Fibroblast of skin of left quadriceps (primary cell): ENCODE results near the gene ANKRD36C.
"Not testable (repeated sequence)": the region's sequence is repeated elsewhere in the genome, so short reads cannot be mapped to it uniquely, and the experiment has no call there.

ENCODE experiments used
- DNase-seq, 2 experiments: peaks; one replicate each; pipeline ENCODE4 v3.0.0-alpha.2; 2013; ENCODE audit warnings: low read depth in 2 of 2

The ANKRD36C gene

DNA sequence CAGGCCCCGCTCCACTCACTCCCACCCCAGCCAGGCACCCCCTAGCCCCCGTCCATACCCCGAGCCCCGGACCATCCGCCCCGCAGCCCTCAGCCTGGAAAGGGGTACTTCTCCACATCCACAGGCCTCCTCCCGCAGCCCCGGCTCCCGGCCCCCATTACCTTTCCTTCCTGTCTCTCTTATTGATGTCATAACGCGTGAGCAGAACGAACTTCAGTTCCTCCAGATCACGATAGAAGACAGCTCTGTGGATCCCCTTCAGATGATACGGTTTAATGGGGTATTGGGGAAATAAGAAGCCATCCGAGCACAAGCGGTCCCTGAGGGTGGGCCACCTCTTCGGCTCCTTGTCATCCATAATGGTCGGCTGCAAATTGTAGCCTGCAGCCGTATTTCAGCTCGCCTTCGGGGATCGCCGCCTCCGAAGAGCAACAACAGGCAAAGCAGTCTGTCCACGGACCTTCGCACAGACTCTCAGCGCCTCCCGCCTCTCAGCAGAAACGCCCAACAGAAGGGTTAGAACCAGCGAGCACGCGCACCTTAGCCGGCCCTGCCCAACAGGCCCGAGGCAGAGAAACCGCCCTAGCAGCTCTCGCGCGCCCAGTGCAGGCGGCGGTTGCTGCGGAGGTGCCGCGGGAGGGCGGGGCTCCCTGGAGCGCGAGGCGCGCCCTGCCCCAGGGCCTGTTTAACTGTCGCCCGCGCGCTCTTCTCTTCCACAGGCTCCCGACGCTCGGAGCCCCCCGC, at the start of gene ANKRD36C:
ANKRD36C (minus strand) TSS at position 474 of the 744 bp plus-strand sequence; CDS start at position 358, 116 bp downstream.
- peak in 1 of 2 experiments; percentile 3 for DNase-seq

DNA sequence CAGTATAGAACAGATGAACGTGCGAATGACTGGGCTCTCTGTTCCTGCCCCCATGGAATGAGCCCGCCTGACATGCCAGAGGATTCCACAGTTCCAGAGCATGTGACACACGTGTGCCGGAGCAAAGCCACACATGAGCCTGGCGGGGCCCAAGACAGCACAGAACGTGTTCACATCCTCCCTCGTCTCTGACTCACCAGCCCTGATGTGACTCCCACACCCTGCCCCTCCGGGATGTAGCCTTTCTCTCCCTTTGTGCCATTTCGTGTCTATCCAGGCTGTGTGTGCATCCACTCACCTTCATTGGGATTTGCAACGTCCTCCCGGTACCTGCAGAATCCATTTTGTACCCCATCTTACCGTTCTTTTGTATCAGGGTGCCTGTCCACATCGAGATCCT, 43.9 kb upstream of the ANKRD36C start:
- DNase-seq: not testable (repeated sequence)

DNA sequence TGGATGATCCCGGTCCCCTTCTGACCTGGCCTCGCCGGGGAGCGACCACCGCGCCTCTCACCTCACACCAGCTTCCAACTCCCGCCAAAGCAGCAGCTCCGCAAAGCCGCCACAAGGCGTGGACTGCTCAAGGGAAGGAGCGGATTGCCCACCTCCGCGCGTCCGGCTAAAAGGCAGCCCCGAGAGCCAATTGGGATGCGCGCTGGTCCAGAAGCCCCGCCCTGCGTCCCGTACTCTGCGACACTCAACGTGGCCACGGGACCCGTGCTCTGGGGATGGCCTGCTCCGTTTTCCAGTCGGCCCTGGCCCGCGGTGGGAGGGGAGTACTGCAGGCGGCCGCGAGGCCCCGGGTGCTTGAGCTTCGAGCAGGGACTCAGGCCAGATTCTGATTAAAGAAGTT, 43.2 kb upstream of the ANKRD36C start, which contains the start of gene GPAT2:
GPAT2 (minus strand) TSS at position 125 of the 400 bp plus-strand sequence. CDS start 2,557 bp downstream, outside the sequence.
- not testable (repeated sequence) for DNase-seq

DNA sequence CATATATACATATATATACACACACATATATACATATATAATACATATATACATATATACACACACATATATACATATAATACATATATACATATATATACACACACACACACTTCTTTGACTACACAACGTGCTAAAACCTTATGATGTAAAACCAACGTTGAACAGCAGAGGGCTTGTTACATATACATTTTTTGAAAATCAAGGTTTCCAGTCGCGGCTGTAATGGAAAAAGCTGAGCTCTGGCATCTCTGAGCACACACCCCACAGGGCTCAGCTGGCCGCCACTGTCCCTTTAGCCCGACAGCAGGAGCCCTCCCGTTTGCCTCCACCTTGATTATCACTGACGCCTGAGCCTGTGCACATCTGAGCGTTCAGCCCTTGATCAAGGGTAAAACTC, 42.4 kb upstream of the ANKRD36C start:
- DNase-seq: not testable (repeated sequence)

DNA sequence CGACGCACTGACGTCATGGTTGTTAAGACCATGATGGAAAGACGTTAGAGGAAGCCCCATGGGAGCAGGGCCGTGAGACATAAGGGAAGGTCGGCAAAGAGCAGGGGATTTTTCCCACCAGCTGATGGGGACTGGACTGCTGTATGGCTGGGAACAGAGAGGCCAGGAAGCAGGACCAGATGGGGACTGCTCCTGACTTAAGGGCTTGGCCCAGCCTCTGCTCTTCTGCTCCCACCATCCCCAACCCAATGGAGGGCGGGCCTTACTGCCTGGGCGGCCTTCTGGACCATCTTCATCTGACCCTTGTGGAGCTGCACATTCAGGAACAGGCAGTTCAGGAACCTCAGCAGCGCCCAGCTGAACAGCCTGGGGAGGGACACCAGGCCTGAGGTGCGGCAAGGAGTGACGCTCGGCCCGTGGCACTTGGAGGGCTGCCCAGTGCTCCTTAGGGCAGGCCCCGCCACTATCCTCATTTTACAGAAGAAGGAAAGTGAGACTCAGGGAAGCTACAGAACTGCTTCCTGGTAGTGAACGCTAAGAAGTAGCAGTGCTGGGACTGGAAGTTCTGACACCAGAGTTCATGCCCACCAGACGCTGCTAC, 36.2 kb upstream of the ANKRD36C start:
- not testable (repeated sequence) for DNase-seq

DNA sequence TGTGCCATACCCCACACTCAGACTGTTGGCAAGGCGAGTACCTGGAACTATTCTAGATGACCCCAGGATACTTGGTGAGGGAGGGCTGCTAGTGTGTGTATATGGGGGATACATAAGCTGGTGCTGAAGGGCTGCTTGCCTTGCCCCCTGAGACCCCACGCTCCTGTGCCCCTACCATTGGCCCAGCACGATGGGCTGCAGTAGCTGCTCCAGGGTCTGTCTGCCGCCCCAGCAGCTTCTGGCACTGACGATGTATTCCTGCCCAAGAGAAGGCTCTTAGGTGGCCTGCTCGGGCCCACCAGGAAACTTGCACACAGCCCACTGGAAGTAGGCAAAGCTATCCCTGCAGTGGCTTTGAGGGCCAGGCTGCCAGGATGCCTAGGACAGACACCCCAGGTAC, 34.1 kb upstream of the ANKRD36C start:
- not testable (repeated sequence) for DNase-seq

DNA sequence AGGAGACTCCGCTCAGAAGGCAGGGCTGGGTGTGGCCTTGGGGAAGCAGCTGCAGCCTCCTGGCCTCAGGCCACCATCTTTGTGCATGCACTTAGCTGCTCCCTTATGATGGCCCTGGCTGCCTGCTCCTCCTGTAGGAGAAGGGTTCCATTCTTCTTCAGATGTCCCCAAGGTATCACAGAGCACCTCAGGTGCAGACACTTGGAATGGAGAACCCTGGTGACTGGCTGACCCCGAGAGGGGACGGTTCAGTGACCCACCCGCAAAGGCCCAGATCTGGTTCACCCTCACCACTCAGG, 33.5 kb upstream of the ANKRD36C start:
- no peak for DNase-seq

DNA sequence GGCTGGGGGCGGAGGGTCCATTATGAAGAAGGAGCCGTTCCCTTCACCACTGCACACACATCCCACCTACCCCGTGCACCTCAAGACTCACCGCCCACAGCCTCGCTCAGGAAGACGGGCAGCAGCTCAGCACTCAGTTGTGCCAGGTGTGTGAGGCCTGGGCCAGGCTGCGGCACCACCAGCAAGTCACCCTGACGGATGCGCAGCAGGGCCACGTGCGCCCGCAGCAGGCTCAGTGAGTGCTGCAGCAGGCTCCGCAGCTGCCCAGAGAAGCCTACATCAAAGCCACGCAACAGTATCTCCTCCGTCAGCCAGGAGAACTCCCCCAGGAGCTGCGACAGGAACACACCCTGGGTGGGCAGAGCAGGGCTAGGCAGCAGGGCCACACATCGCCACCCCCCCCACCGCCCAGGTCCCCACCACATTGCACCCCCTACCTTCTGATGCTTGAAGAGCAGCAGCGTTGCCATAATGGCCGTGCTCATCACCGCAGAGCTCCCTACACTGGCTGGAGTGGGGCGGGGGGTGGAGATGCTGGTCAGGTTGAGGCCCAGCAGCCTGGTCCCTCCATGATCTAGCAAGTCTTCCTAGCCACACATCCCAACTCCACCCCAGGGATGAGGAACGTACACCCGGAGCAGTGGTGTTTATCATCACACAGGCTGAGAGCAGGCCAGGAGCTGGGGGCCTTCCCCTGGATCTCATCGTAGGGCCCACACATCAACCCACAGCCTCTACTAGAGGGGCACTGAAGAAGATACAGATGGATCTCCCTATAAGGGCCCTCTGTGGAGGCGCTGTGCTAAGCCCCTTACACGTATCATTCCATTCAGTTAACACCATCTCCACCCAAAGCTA, 32.9 kb upstream of the ANKRD36C start:
- DNase-seq: no peak

DNA sequence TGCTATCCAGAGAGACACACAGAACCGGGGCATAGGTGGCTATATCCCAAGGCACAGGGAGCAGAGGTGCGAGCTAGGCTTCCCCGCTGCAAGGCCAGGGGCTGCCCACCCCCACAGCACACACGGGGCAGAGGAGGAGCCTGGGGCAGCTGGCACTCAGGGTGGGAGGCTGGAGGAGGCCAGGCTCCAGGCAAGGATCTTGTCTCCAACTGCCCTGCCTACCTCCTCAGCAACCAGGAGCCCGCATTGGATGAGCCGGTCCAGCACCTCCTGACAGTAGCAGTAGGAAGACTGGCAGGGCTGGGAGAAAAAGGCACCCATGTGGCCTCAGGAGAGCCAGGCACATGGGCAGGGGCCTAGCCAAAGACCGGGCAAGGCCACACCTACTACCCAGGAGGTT, 32.1 kb upstream of the ANKRD36C start:
- not testable (repeated sequence) for DNase-seq

DNA sequence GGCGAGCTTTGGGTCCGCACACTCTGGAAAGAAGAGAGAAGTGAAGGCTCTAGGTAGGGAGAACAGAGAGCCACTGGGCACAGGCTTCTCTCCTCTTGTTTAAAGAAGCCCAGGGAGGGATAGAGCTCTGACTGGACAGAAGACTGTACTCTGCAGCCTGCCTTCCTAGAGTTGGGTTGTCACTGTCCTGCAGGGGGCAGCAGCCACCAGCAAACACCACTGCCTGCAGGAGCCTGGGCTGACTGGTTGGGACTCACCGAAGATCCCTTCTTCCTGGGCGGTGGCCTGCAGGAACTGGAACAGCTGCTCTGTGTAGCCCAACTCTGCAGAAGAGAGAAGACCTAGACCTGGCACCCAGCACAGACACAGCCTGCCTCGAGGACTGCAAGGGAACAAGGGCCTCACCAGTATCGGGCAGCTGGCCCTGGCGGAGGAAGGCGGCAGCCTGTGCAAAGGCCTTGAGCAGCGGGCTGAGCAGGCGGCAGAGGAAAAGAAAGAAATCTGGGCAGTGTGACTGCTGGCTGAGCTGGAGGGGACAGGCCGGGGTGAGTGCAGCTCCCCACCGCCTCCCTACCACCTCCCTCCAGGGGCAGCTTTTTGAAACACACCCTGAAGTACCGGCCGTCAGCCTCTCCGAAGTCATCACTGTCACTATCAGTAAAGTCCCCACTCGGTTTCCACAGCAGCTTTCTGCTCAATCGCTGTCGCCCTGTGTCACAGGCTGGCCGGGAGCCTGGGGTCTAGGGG, 31.2 kb upstream of the ANKRD36C start:
- DNase-seq: peak; percentile 20 to 29

DNA sequence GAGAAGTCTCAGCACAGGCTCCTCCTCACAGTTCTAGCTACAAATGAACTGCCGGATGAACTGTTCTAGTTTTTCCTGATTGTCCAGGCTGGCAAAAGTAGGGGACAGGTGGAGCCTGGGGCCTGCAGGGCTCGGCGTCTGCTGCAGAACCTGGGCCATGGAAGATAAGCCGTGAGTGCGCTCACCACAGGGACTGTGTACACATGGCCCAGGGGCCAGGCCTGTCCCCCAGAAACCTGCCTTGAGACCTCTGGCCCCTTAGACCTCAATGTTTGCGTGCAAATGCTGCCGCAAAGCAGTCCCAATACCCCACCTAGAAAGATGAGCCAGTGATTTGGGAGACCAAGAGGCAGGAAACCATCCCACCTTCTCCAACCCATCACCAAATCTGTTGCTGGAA, 30.5 kb upstream of the ANKRD36C start:
- DNase-seq: not testable (repeated sequence)

DNA sequence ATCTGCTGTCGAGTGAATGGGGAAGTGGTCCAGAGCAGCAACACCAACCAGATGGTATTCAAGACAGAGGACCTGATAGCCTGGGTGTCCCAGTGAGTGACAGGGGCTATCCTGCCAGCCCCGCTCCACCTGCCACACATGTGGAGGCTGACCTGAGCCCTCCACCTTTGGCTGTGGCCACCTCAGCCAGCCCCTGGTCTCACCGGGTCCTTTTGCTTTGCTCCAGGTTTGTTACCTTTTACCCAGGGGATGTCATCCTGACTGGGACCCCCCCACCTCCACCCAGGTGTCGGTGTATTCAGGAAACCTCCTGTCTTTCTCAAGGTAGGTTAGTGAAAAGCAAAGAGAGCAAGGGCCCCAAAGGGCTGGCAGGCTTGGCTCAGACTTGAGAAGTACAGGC, 29.5 kb upstream of the ANKRD36C start:
- DNase-seq: not testable (repeated sequence)

DNA sequence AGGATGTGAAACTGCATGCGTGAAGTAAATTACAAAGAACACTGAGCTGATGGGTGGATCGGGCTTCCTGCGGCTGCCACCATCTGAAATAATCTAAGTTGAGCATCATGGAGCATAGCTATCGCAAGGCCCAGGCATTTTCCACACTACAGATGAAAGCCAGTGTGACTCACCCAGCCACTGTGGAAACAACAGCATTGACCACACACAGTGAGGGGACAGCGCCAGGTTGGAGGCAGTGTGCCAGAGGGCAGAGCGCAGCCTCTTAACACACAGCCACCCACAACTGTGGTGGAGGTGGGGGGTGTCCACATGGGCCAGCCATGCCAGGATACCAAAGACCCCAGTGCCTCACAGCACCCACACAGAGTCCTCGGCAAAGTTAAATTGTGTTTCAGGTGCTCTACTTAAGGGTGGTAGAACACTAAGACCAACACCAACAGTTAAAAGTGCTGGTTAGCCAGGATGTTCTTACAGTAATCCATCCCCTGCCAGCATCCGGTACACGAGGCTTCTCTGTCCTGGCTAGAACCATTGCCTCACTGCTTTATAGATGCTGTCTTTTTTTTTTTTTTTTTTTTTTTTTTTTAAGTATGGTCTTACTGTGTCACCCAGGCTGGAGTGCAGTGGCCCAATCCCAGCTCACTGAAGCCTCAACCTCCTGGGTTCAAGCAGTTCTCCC, 28.4 kb upstream of the ANKRD36C start:
- not testable (repeated sequence) for DNase-seq

DNA sequence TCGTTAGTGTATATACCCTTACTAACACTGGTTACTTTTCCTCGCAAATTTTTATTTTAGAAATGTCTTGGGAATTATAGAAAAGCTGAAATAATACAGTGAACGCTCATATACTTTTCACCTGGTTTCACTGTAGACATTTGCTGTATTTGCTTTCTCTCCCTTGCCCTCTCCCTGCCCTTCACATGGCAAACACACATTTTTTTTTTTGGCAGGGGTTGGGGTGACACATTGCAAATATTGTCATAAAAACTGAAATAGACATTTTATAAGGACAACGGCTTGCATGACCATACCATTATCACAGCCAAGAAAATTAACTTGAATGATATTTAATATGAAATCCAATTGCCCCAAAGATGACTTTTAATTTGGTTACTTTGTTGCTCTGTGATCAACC, 24.7 kb upstream of the ANKRD36C start:
- not testable (repeated sequence) for DNase-seq

DNA sequence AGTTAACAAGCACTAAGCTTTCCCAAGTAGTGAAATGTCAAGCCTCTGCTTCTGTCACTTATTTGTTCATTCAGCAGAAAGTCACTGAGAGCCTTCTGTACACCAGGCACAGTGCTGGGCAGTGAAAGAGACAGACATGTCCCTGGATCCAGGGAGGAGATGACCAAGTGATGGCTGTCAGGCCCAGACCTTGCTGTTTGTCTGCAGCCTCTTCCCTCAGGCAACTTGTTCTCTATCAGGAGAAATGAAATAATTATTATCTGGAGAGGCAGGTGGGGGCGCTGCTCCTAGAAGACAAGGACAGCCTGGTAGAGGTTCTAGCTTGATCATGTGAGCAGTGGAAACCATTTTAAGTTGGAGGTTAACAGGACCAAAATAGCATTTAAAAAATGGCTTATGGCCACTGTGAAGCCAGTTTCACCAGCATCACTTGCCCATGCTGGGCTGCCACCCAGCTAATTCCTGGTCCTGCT, 21.2 kb upstream of the ANKRD36C start:
- not testable (repeated sequence) for DNase-seq

DNA sequence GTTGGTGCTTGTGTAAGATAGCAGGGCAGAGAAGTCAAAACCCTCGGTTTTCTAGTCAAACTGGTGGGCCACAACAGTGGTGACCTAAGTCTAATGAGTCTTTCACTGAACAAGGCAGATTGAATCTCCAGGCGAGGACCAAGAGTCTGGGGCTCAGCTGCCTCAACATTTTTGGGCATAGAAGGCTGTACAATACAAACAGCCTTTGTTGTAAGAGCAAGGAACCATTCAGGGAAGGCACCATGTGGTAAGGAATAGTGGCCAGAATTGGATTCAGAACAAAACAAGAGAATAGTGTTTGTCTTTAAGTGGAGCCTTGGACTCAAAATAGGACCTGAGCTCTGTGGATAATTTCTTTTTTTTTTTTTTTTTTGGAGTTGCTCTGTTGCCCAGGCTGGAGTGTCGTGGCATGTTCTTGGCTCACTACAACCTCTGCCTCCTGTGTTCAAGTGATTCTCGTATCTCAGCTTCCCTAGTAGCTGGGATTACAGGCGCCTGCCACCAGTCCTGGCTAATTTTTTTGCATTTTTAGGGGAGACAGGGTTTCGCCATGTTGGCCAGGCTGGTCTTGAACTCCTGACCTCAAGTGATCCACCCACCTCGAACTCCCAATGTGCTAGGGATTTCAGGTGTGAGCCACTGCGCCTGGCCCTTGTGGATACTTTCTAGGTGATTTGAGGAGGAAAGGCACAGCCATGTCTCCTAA, 20.6 kb upstream of the ANKRD36C start:
- DNase-seq: not testable (repeated sequence)

DNA sequence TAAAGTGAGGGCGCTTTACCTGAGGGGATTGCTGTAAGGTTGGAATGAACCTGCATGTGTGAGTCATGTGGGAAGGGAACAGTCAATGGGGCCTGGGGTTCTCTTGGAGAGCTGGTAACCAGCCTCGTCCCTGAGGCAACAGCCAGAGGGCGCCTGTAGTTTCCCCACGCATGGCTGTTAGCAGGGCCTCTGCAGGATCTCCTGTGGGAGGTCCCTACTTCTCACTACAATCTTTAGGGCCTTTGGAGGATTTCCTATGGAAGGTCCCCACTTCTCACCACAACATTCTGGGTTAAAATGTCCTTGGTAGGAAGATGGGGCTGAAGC, 19.5 kb upstream of the ANKRD36C start:
- not testable (repeated sequence) for DNase-seq

DNA sequence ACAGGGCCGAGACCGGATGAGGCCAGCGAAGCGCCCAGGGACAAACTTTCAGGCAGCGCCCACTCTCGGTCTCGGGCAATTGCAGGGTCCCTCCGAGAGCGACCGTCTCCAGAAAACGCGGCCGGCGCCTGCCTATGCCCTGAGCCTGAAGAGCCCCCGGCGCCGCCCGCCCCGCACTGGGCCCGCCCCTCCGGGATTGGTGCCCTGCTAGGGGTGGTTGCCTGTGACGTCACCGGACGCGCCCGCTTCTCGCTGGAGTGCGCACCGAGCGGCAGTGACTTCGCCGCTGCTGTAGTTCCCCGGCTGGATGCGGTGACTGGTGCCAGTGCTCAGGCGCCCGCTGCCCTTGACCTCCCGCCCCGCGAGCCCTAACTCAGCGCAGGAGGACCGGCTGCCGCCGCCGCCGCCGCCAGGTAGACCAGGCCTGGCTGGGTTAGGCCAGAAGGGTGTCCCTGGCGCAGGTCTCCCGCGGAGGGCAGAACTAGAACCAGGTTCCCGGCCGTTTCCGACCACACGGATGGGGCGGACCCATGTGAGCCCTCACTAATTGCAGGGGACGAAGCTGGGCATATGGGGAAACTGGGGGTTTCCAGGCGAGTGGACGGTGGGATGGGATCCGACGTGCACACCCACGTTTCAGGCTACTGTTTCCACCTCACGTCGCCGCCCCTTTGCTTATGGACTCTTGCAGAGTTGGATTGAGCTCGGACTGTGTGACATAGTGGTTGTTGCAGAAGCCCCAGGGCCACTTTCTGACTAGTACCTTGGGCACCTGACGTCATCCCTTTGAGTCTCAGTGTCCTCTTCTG, 18.9 kb upstream of the ANKRD36C start:
- peak; percentile 46 to 59 for DNase-seq

DNA sequence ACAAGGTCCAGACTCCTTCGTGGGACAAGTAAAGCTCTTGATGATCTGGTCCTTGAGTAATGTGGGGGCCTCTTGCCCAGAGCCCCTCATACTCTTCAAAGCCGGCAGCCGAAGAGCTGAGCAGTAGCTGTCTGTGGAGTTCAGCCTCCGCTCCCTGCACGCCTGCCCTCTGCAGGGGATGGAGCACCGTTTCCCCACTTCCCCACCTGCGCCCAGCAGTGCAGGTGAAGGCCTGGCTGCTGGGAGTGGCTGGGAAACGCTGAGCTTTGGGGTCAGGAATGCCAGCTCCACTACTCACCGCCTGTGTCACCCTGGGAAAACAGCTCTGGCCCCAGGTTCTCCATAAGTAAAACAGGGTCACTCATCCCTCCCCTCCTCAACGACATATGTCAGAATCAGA, 18.2 kb upstream of the ANKRD36C start:
- not testable (repeated sequence) for DNase-seq

DNA sequence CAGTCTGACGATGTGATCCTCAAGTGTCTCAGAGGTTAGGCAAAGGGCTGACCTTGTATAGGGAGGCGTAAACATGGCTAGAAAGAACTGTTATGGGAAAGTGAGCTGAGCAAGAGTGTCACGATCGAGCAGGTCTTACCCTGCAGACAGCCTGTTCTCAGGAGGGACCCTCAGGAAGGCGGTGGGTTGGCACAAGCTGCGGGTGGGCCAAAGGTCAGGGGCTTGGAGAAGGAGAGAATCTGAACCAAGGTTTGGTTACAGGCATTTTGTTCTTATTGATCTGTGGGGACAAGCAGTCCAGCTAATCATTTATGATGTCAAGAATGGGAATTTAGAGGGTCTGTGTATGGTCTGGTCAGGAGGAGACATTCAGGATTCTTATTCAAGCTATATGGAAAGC, 16.4 kb upstream of the ANKRD36C start:
- not testable (repeated sequence) for DNase-seq
